ENCODE results near the gene TTC39A.
"Not testable (repeated sequence)": the region's sequence is repeated elsewhere in the genome, so short reads cannot be mapped to it uniquely, and the experiment has no call there.

The TTC39A gene

DNA sequence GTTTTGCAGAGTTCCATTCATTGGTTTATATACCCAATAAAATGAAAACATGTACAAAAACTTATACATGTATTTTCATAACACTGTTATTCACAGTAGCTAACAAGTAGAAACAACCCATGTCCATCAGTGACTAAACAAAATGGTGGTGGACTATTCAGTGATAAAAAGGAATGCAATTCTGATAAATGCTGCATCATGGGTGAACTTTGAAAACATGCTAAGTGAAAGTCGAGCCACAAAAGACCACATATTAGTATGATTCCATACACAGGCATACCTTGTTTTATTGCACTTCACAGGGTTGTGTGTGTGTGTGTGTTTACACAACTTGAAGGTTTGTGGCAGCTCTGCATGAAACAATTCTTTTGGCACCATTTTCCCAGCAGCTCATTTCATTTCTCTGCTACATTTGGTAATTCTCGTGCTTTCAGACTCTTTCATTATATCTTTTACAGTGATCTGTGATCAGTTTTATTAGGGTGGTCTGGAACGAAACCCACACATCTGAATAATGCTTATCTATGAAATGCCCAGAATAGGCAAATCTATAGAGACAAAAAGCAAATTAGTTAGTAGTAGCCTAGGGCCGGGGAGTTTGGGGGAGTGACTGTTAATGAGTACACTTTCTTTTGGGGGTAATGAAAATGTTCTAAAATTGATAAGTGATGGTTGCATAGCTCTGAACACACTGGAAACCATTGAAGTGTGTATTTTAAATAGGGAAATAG is 67.0 kb downstream of the TTC39A start:
- no peak for DNase-seq

DNA sequence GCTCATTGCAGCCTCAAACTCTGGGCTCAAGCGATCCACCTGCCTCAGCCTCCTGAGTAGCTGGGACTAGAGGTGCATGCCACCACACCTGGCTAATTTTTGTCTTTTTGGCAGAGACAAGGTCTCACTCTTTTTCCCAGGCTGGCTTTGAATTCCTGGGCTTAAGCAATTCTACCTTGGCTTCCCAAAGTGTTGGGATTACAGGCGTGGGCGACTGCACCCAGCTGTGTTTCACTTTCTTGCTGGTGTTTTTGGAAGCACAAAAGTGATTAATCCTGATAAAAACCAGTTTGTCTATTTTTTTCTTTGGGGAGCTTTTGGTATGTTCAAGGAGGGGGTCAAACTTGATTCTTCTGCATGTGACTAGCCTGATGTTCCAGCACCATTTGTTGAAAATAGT is 75.0 kb downstream of the TTC39A start:
- no peak for DNase-seq

DNA sequence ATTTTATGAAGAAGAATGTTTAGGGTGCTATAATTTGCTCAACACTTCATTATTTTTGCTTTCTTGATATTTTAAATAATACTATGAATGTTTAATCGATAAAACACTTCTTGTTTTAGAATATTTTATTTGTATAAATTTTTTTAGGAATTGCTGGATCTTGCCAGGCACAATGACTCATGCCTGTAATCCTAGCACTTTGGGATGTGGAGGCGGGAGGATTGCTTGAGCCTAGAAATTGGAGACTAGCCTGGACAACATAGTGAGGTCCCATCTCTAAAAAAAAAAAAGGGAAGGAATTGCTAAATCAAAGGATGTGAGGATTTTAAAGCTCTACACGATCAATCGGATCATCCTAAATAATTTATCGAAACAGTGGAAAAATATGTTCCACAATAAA is 76.7 kb downstream of the TTC39A start:
- no peak for DNase-seq

DNA sequence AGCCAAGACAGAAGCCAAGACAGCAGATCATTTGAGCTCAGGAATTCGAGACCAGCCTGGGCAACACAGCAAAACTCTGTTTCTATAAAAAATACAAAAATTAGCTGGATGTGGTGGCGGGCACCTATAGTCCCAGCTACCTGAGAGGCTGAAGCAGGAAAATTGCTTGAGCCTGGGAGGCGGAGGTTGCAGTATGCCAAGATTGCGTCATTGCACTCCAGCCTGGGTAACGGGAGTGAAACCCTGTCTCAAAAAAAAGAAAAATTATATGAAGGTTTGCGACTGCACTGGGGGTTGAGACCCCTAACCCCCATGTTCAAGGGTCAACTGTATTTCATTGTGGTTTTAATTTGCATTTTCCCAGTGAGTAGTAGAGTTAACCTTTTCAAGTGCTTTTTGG is 78.0 kb downstream of the TTC39A start:
- no peak for DNase-seq

DNA sequence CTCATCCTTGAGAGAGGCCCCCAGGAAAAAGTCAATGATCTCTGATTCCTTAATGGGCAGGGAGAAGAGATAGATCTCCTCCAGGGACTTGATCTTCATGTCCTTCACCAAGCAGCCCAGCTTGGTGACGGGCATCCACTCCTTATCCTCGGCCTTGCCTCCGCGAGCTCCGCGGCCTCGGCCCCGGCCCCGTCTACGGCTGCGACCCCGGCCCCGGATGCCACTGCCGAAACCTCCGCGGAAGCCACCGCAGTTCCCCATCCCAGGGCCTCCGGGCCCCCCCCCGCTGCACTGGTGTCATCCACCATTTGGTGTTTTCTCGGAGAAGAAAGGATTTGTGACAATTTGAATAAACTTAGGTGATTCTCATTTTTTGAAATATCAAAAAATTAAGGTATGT is 79.2 kb downstream of the TTC39A start:
- not testable (repeated sequence) for DNase-seq

DNA sequence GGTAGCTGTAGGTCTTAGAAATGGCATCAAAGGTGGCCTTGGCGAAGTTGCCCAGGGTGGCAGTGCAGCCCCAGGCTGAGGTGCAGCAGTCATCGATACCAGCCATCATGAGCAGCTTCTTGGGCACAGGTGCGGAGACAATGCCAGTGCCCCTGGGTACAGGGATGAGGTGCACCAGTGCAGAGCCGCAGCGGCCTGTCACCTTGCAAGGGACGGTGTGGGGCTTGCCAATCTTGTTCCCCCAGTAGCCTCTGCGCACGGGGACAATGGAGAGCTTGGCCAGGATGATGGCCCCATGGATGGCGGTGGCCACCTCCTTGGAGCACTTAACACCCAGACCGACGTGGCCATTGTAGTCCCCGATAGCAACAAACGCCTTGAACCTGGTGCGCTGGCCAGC is 79.6 kb downstream of the TTC39A start:
- not testable (repeated sequence) for DNase-seq

DNA sequence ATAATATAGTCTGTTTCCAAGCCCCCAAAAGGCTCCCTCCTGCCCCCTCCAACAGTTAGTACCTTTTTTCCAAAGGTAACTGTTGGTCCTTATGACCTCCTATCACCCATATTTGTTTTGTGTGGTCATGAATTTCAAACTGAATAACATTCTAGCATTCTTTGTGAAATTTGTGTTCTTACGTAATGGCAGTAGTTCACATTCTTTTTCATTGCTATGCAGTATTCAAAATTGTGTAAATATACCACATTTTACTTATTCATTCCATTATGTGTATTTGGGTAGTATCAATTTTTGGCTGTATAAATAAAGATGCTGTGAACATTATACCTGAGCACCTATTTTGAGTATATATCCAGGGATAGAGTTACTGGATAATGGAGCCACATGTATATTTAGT is 80.9 kb downstream of the TTC39A start:
- DNase-seq: no peak

DNA sequence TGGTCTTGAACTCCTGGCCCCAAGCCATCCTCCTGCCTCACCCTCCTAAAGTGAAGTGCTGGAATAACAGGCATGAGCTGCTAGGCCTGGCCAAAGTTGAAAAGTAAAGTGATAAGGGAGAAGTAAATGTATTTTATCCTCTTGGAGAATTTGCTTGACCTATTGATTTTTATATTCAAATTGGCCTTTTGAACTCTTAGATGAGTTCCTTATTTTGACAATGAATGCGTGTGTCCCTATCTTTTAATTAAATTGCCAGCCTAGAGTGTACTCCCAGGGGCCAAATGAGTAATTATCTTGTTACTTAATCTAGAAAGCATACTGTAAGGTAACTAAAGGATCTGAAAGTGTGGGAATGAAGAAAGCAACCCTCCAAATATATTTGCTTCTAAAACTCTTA is 82.9 kb downstream of the TTC39A start:
- no peak for DNase-seq

DNA sequence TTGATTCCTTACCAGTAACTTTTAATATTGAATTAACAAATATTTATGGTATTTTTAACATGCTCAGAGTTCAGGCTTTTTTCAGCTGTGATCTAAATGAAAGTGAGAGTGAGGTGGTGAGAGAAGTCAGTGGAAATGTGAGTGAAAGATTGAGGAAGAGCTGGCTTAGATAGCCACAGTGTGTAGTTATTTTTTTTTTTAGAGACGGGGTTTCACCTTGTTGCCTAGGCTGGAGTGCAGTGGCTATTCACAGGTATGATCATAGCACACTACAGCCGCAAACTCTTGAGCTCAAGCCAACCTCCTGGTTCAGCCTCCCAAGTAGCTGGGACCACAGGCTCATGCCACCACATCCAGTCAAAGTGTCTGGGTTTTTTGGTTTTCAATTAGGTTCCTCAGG is 83.3 kb downstream of the TTC39A start:
- no peak for DNase-seq

DNA sequence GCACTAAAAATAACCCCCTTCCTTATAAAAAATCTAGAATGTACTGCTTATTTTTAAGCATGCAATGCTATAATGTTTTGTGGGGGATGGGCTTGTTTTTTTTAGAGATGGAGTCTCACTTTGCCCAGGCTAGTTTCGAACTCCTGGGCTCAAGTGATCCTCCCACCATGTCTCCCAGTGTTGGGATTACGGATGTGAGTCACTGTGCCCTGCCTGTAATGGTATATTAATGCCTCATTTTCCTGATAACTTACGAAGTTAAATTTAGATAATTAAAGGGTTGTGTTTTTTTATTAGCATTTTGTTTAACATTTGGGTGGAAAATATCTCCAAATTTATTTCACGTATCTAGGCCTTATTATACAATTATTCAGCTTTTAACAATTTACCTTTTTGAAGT is 87.8 kb downstream of the TTC39A start:
- DNase-seq: no peak

DNA sequence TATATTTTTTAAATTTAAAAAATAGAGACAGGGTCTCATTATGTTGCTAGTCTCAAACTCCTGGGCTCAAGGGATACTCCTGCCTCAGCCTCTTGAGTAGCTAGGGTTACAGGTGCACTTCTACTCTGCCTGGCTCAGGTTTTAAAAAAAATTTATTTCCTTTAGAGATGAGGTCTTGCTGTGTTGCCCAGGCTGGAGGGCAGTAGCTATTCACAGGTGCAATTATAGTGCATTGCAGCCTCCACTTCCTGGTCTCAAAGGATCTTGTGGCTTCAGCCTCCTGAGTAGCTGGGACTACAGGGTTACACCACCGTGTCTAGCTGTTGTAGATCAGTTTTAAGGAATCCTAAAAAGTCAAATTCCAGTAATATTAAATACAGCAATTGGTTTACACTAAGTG is 89.2 kb downstream of the TTC39A start:
- no peak for DNase-seq

DNA sequence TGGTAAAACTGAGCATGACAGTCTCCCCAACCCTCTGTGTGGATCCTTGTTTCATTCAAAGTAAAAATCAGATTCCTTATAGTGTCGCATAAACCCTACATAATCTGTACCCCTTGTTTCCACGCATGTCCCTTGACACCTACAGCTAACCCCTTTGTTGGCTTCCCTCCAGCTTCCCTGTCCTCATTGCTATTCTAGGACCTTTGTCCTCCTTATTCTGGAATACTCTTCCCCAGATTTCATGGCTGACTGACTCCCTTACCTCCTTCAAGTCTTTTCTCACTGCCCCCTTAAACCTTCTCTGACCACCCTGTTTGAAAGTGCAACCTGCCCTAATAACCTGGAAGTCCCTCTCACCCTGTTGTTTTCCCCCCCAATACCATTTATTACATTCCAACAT is 90.3 kb downstream of the TTC39A start:
- DNase-seq: no peak

DNA sequence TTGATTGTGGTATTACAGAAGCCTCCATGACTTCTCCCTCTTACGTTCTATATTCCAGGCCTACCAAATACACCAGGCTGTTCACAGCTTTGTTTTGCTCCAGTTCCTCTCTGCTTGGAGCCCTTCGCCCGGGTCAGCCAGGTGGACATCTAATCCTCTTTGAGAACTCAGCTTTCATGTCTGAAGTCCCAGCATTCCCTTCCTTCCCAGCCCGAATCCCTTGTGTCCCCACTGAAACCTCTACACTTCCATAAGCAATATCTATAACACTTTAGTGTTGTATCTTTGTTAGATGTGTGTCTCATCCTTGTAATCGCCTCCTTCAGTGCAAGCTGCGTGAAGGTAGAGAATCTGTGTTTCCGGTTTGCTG is 92.3 kb downstream of the TTC39A start:
- no peak for DNase-seq

DNA sequence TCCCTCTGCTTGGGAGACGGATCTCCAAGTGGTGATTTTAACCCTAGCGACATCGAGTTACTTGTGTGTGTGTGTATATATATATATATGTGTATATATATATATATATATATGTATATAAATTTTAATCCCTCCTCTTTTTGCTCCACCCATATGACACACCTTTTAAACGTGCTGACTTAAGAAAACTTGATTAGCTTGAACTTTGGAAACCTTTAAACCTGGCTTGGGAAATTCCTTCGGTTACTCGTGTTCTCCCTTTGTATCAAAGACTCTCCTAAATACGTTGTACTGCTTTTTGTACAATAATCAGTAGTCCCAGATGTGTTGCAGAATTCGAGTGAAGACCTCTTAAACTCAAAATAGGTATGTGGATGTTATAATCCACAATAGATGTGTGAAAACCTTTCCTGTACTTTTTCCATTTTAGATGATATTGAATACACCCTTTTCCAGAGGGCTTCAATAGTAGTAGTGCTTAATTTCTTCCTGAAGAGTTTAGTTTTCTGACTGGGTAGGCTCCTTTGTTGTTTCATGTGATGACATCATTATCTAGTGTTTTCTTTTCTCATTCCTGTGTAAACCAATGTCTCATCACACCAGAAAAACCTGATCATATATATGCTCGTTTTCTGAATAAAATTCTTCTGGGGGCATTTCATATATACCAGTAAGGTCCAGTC is 92.9 kb downstream of the TTC39A start:
- DNase-seq: no peak

Data from stimulated activated CD4-positive, alpha-beta T cell treated with anti-CD3 and anti-CD28 coated beads, Interleukin-2, amount 100 ng/mL, for 48 hours (primary cell).